ENCODE data around the gene SRPK2. TPM values are rescaled to one million over a fixed set of nuclear protein-coding genes. Genes with fewer than 3 reads are reported as not detected.

Gene SRPK2
- total and polyA plus RNA-seq, 2 of the 8 experiments (the other 6 are each of a cell fraction or from before 2014, with no cell fraction given): 10.0 to 47.1 TPM

DNA sequence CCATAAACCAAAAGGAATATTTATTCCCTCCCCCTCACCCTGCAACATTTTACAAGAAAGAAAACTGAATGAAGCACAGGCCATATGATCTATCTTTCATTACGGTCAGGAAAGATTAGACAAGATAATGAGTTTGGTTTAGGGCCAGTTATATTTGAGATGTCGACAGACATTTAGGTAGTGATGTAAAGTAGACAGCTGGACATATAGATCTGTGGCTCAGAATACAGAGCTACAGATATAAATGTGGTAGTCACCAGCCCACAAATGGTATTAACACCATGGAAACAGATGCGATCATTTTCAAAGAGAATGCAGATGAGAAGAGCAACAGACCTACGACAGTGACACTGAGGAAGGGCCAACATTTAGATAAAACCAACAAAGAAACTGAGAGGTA is 142.5 kb downstream of the SRPK2 start:
- no peak for TF ChIP-seq BRCA1 (IDR thresholded peaks at IDR 0.05; ENCODE audit: low read depth, low read length)
- no peak for TF ChIP-seq KDM4A (IDR thresholded peaks at IDR 0.05; ENCODE audit: low read depth, low read length, severe bottlenecking)
- TF ChIP-seq SIN3A (conservative IDR thresholded peaks at IDR 0.05 in 1 of 2, IDR thresholded peaks at IDR 0.05 in 1 of 2; ENCODE audit: low read depth in 1 of 2, low read length in 2 of 2): no peak
- TF ChIP-seq GABPA (IDR thresholded peaks at IDR 0.05; ENCODE audit: borderline replicate concordance, insufficient read depth, low read length): no peak

More for the DNA sequence above, 142.5 kb downstream of the SRPK2 start:
- peaks cover 0 to 2% of the 10 kb centered on the region in 2 experiments for H4K20me1 ChIP-seq (replicated peaks in 1 of 2; ENCODE audit: control insufficient read depth in 1 of 2, insufficient read depth in 2 of 2, low read length in 2 of 2)
- no peaks in the 10 kb centered on the region; a peak in 1 of 4 replicates for H3K9me3 ChIP-seq (ENCODE audit: insufficient read depth in 2 of 2, low read depth in 1 of 2, low read length in 1 of 2)
- DNase-seq (ENCODE audit: low read depth in 1 of 2, low spot score in 2 of 2): no peak
- no peaks in the 10 kb centered on the region for H3K36me3 ChIP-seq (ENCODE audit: control insufficient read depth in 2 of 4, insufficient read depth in 4 of 4, low read length in 3 of 4)
- H3K4me3 ChIP-seq (ENCODE audit: extremely low read depth in 1 of 4, insufficient read depth in 2 of 4, low read depth in 3 of 4, low read length in 4 of 4): no peak overlapping the region
- no peak overlapping the region for H3K27ac ChIP-seq (ENCODE audit: low read depth, low read length)
- H4K8ac ChIP-seq (ENCODE audit: extremely low read depth, insufficient read depth, low read length): no peak overlapping the region
- ChIA-PET CTCF (ENCODE audit: partially characterized antibody) (interaction anchor here (0.7 to 1.2 kb wide), 2 partner anchors 15 to 105 kb away, joined by 3 to 4 read pairs; no protein-coding TSS in a partner anchor), POLR2A (ENCODE audit: partially characterized antibody) (no interaction called here)
- H3K9ac ChIP-seq (replicated peaks in 1 of 4; ENCODE audit: extremely low read depth in 1 of 4, low read depth in 3 of 4, low read length in 3 of 4): no peak overlapping the region
- no peak overlapping the region for H2AFZ ChIP-seq (ENCODE audit: low read length)
- WGBS, 2 experiments (ENCODE audit: extremely low coverage in 1 of 2, insufficient coverage in 1 of 2, insufficient read length in 1 of 2, insufficient replicate concordance in 2 of 2, low coverage in 1 of 2, low lambda C conversion rate in 2 of 2, missing lambda C conversion rate in 1 of 2): 88% methylated on average over 4 of the region's 4 CpGs; no CpG with 5 or more reads in 1 of the 2 experiments
- H2BK5ac ChIP-seq (ENCODE audit: low read depth, low read length): no peak overlapping the region
- H3K56ac ChIP-seq (replicated peaks; ENCODE audit: insufficient read length, low read depth, low read length): no peak overlapping the region
- peaks cover 2% of the 10 kb centered on the region; the same call in 1 of the 2 replicates for H3K23me2 ChIP-seq (ENCODE audit: low read depth, low read length)
- no peak overlapping the region for H3K4me2 ChIP-seq (ENCODE audit: insufficient read depth in 1 of 2, low read depth in 2 of 2, low read length in 2 of 2)
- H2BK15ac ChIP-seq (ENCODE audit: low read length): no peak overlapping the region
- peaks cover 0 to 40% of the 10 kb centered on the region in 2 experiments; a peak in 3 of 4 replicates for H3K79me2 ChIP-seq (ENCODE audit: control insufficient read depth in 1 of 2, insufficient read depth in 2 of 2, low read length in 2 of 2)
- FAIRE-seq: no peak
- H3K4ac ChIP-seq (replicated peaks; ENCODE audit: insufficient read length, low read depth, low read length): no peak overlapping the region
- H3K23ac ChIP-seq (ENCODE audit: insufficient read length): no peak overlapping the region
- no peak overlapping the region for H4K5ac ChIP-seq (ENCODE audit: insufficient read length, low read depth, low read length)
- H3K79me1 ChIP-seq (ENCODE audit: low read depth, low read length): peaks cover 3% of the 10 kb centered on the region; the same call in 1 of the 2 replicates
- H2BK20ac ChIP-seq (ENCODE audit: low read length): no peak overlapping the region
- no peak overlapping the region for H3K14ac ChIP-seq (ENCODE audit: insufficient read length)
- H4K91ac ChIP-seq (replicated peaks; ENCODE audit: insufficient read length, low read length): no peak overlapping the region
- no peak overlapping the region for H2BK120ac ChIP-seq (replicated peaks; ENCODE audit: low read depth, low read length)
- no peak overlapping the region for H3K18ac ChIP-seq (ENCODE audit: extremely low read depth, low read length)
- no peak overlapping the region for H2AK5ac ChIP-seq (ENCODE audit: low read depth, low read length)
- no peak overlapping the region for H2BK12ac ChIP-seq (ENCODE audit: low read depth, low read length)
- peaks cover 0 to 4% (median 3%) of the 10 kb centered on the region in 4 experiments; a peak in 5 of 7 replicates for H3K4me1 ChIP-seq (replicated peaks in 1 of 4; ENCODE audit: control insufficient read depth in 3 of 4, insufficient read depth in 4 of 4, low read length in 3 of 4)
- H3K27me3 ChIP-seq (replicated peaks in 1 of 4; ENCODE audit: control insufficient read depth in 3 of 4, extremely low read depth in 1 of 4, insufficient read depth in 3 of 4, low read length in 3 of 4): no peaks in the 10 kb centered on the region
